ENCODE data around the gene ASXL2.

GRCh38 chr2:25690058-25690457 is 188.2 kb downstream of the ASXL2 start:
- no peak for TF ChIP-seq CTCF (IDR thresholded peaks at IDR 0.05; ENCODE audit: insufficient read depth, low read length, poor library complexity, severe bottlenecking)
- no peak for TF ChIP-seq EZH2phosphoT487 (conservative IDR thresholded peaks at IDR 0.05; ENCODE audit: low read length)
